ENCODE measurements around the gene SH2D1B. TPM values are rescaled to one million over a fixed set of nuclear protein-coding genes. Genes with fewer than 3 reads are reported as not detected.

SH2D1B gene
- total and polyA plus RNA-seq, 2 donors (not counting 1 experiment from before 2014, with no cell fraction given), result 0.15 TPM

DNA sequence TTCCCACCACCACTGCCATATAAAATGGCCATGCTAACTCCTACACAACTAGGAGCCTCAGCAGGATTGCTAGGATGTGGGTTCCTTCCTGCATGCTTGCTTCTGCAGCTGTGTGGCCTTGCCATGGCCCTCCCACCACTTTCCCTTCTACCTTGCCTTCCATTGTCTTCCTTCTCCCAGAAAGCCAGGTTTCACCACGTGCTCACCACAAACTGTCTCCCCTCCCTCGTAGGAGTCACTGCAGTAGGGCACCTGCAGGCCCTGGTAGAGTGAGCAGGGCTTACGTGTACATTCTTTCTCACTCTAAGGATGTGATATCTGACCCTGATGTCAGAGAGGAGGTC is 26.7 kb downstream of the SH2D1B start:
- DNase-seq (no peak), ATAC-seq (ENCODE audit: low read depth) (no peak)
- no peaks in the 10 kb centered on the region for H3K79me2 ChIP-seq (ENCODE audit: control insufficient read depth, insufficient read depth, low read length)
- ChIA-PET CTCF (no interaction called here), POLR2A (no interaction called here)
- H3K4me1 ChIP-seq (ENCODE audit: control insufficient read depth in 2 of 2, insufficient read depth in 2 of 2, low read length in 2 of 2), result peaks cover 3 to 5% of the 10 kb centered on the region in 2 donors
- Mint-ChIP-seq H3K27ac (no peak overlapping the region), H3K9me3 (ENCODE audit: insufficient read depth) (no peaks in the 10 kb centered on the region), H3K4me1 (peaks cover 10% of the 10 kb centered on the region), H3K27me3 (peaks cover 17% of the 10 kb centered on the region), H3K4me3 (no peak overlapping the region)
- H3K36me3 ChIP-seq (replicated peaks in 1 of 2; ENCODE audit: control extremely low read depth in 1 of 2, control insufficient read depth in 1 of 2, extremely low read depth in 1 of 2, insufficient read depth in 2 of 2, low read length in 1 of 2), result no peaks in the 10 kb centered on the region
- WGBS (ENCODE audit: insufficient coverage), result 17% methylated on average over 2 of the region's 3 CpGs
- H4K20me1 ChIP-seq (ENCODE audit: control insufficient read depth, insufficient read depth, low read length, poor library complexity, severe bottlenecking), result no peaks in the 10 kb centered on the region
- TF ChIP-seq EZH2 (IDR thresholded peaks at IDR 0.05; ENCODE audit: borderline replicate concordance, insufficient read depth, low read depth, low read length, poor library complexity, severe bottlenecking), result no peak
- TF ChIP-seq, protein P1, sequence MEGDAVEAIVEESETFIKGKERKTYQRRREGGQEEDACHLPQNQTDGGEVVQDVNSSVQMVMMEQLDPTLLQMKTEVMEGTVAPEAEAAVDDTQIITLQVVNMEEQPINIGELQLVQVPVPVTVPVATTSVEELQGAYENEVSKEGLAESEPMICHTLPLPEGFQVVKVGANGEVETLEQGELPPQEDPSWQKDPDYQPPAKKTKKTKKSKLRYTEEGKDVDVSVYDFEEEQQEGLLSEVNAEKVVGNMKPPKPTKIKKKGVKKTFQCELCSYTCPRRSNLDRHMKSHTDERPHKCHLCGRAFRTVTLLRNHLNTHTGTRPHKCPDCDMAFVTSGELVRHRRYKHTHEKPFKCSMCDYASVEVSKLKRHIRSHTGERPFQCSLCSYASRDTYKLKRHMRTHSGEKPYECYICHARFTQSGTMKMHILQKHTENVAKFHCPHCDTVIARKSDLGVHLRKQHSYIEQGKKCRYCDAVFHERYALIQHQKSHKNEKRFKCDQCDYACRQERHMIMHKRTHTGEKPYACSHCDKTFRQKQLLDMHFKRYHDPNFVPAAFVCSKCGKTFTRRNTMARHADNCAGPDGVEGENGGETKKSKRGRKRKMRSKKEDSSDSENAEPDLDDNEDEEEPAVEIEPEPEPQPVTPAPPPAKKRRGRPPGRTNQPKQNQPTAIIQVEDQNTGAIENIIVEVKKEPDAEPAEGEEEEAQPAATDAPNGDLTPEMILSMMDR (IDR thresholded peaks at IDR 0.05), result no peak
- no peaks in the 10 kb centered on the region for H3K9me3 ChIP-seq (ENCODE audit: control extremely low read depth in 1 of 3, control insufficient read depth in 2 of 3, insufficient read depth in 1 of 3, low read length in 2 of 3)
- no peak overlapping the region for H3K4me2 ChIP-seq (replicated peaks; ENCODE audit: low read depth, low read length, poor library complexity, severe bottlenecking)
- intact Hi-C loops (cut with micrococcal nuclease), result no loop called here
- no peak overlapping the region for H3K9ac ChIP-seq (ENCODE audit: low read length)
- no peak overlapping the region for H2AFZ ChIP-seq (ENCODE audit: insufficient read depth, low read depth, low read length, poor library complexity, severe bottlenecking)
- no peak overlapping the region for H3K4me3 ChIP-seq (ENCODE audit: control extremely low read depth in 1 of 5, extremely low read depth in 1 of 5, insufficient read depth in 1 of 5, low read depth in 2 of 5, low read length in 4 of 5)
- H3K27ac ChIP-seq (ENCODE audit: low read length in 2 of 2), result no peak overlapping the region
- no peaks in the 10 kb centered on the region for H3K27me3 ChIP-seq (replicated peaks in 1 of 4; ENCODE audit: control extremely low read depth in 1 of 4, control insufficient read depth in 3 of 4, insufficient read depth in 4 of 4, low read length in 3 of 4)

DNA sequence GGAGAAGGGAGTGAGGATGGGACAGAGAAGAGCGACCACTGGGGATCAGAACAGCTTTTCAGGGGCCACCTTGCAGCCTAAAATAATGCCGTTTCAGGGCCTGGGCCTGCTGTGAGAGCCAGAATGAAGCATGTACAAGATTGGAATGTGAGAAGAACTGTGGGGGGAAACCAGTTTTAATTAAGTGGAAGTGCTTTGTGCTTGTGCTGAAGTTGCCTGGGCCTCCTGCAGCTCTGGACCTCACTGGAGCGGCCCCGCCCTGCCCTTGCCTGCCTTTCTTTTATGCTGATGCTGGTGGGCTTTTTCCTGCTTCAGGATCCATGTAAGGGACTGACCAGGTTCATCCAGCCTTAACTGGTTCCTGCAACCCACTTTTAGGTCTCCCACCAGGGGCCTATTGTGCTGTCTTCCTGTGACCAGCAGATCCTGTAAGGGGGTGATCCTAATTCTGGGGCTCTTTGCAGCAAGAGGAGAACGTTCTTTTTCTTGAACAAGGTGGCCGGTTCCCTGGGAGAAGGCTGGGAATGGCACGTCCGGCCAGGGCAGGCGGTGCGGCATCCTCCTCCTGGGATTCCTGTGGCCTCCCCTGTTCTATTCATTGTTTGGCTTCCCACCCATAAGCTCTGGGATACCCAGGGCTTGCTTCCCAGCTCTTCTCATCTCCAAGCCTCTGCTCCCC is 27.2 kb downstream of the SH2D1B start:
- Histone ChIP-seq H3K27ac (ENCODE audit: low read length in 2 of 2) (no peak overlapping the region), H3K4me3 (ENCODE audit: control extremely low read depth in 1 of 5, extremely low read depth in 1 of 5, insufficient read depth in 1 of 5, low read depth in 2 of 5, low read length in 4 of 5) (no peak overlapping the region), H3K4me2 (replicated peaks; ENCODE audit: low read depth, low read length, poor library complexity, severe bottlenecking) (no peak overlapping the region), H3K9me3 (ENCODE audit: control extremely low read depth in 1 of 3, control insufficient read depth in 2 of 3, insufficient read depth in 1 of 3, low read length in 2 of 3) (no peaks in the 10 kb centered on the region), H3K9ac (ENCODE audit: low read length) (no peak overlapping the region), H3K36me3 (replicated peaks in 1 of 2; ENCODE audit: control extremely low read depth in 1 of 2, control insufficient read depth in 1 of 2, extremely low read depth in 1 of 2, insufficient read depth in 2 of 2, low read length in 1 of 2) (no peaks in the 10 kb centered on the region), H3K27me3 (replicated peaks in 1 of 4; ENCODE audit: control extremely low read depth in 1 of 4, control insufficient read depth in 3 of 4, insufficient read depth in 4 of 4, low read length in 3 of 4) (no peaks in the 10 kb centered on the region), H2AFZ (ENCODE audit: insufficient read depth, low read depth, low read length, poor library complexity, severe bottlenecking) (no peak overlapping the region), H3K4me1 (ENCODE audit: control insufficient read depth in 2 of 2, insufficient read depth in 2 of 2, low read length in 2 of 2) (peaks cover 3 to 5% of the 10 kb centered on the region in 2 donors), H4K20me1 (ENCODE audit: control insufficient read depth, insufficient read depth, low read length, poor library complexity, severe bottlenecking) (no peaks in the 10 kb centered on the region), H3K79me2 (ENCODE audit: control insufficient read depth, insufficient read depth, low read length) (no peaks in the 10 kb centered on the region)
- no peak overlapping the region for H3K27ac Mint-ChIP-seq
- H3K27me3 Mint-ChIP-seq, result peaks cover 16% of the 10 kb centered on the region
- no peak for TF ChIP-seq EZH2 (IDR thresholded peaks at IDR 0.05; ENCODE audit: borderline replicate concordance, insufficient read depth, low read depth, low read length, poor library complexity, severe bottlenecking)
- TF ChIP-seq, protein P1 (IDR thresholded peaks at IDR 0.05), result no peak
- ATAC-seq (ENCODE audit: low read depth) (no peak), DNase-seq (no peak)
- WGBS (ENCODE audit: insufficient coverage), result 95% methylated on average over 10 of the region's 10 CpGs
- POLR2A ChIA-PET, result no interaction called here
- no peak overlapping the region for H3K4me3 Mint-ChIP-seq
- CTCF ChIA-PET, result no interaction called here
- intact Hi-C loops (cut with micrococcal nuclease), result no loop called here
- no peaks in the 10 kb centered on the region for H3K9me3 Mint-ChIP-seq (ENCODE audit: insufficient read depth)
- peaks cover 9% of the 10 kb centered on the region for H3K4me1 Mint-ChIP-seq

Data from B cell (primary cell).